ENCODE results near the gene URB1. TPM values are rescaled to one million over a fixed set of nuclear protein-coding genes. Genes with fewer than 3 reads are reported as not detected.

Gene URB1
- total RNA-seq, 1 experiment from 2014 or later: 18.1 TPM

DNA sequence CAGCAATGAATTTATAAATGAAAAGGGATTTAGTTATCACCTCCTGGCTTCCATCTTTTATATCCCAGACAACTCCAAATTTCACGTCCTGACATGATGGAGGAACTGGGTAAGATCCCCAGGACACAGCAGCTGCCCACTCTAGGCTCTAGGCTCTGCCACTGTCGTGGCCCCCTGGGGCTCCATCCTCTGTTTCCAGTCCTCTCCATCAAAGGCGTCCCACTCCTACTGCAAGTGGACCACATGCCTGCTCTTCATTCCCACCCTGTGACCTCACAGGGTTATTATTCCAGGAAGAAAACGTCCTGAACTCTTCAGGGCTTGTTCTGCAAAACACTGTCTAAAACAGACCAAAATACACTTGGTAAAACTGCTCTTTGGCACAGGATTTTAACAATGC, 11.9 kb downstream of the URB1 start:
- no peaks in the 10 kb centered on the region for H3K9me3 ChIP-seq (ENCODE audit: control insufficient read depth, insufficient read depth, low read depth, low read length)
- H3K4me3 ChIP-seq (ENCODE audit: low read depth in 2 of 2, low read length in 2 of 2): no peak overlapping the region
- peaks cover 4% of the 10 kb centered on the region; the same call in 1 of the 2 replicates for H3K4me1 ChIP-seq (ENCODE audit: control insufficient read depth, insufficient read depth, low read length)
- H3K36me3 ChIP-seq (ENCODE audit: control insufficient read depth, insufficient read depth, low read length): peaks cover 15% of the 10 kb centered on the region
- DNase-seq (ENCODE audit: low read depth, low spot score) (no peak), ATAC-seq (no peak)
- TF ChIP-seq TCF7L2 (IDR thresholded peaks at IDR 0.05; ENCODE audit: low read depth, low read length): no peak
- TF ChIP-seq, protein P1, sequence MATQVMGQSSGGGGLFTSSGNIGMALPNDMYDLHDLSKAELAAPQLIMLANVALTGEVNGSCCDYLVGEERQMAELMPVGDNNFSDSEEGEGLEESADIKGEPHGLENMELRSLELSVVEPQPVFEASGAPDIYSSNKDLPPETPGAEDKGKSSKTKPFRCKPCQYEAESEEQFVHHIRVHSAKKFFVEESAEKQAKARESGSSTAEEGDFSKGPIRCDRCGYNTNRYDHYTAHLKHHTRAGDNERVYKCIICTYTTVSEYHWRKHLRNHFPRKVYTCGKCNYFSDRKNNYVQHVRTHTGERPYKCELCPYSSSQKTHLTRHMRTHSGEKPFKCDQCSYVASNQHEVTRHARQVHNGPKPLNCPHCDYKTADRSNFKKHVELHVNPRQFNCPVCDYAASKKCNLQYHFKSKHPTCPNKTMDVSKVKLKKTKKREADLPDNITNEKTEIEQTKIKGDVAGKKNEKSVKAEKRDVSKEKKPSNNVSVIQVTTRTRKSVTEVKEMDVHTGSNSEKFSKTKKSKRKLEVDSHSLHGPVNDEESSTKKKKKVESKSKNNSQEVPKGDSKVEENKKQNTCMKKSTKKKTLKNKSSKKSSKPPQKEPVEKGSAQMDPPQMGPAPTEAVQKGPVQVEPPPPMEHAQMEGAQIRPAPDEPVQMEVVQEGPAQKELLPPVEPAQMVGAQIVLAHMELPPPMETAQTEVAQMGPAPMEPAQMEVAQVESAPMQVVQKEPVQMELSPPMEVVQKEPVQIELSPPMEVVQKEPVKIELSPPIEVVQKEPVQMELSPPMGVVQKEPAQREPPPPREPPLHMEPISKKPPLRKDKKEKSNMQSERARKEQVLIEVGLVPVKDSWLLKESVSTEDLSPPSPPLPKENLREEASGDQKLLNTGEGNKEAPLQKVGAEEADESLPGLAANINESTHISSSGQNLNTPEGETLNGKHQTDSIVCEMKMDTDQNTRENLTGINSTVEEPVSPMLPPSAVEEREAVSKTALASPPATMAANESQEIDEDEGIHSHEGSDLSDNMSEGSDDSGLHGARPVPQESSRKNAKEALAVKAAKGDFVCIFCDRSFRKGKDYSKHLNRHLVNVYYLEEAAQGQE (IDR thresholded peaks at IDR 0.05; ENCODE audit: insufficient read depth in 1 of 2, low read depth in 2 of 2, low read length in 1 of 2): no peak
- TF ChIP-seq POLR2AphosphoS5 (IDR thresholded peaks at IDR 0.05; ENCODE audit: low read depth, low read length): no peak
- no peak for TF ChIP-seq SIN3A (IDR thresholded peaks at IDR 0.05; ENCODE audit: borderline replicate concordance, insufficient read depth, low read depth, low read length)
- TF ChIP-seq, protein P2, sequence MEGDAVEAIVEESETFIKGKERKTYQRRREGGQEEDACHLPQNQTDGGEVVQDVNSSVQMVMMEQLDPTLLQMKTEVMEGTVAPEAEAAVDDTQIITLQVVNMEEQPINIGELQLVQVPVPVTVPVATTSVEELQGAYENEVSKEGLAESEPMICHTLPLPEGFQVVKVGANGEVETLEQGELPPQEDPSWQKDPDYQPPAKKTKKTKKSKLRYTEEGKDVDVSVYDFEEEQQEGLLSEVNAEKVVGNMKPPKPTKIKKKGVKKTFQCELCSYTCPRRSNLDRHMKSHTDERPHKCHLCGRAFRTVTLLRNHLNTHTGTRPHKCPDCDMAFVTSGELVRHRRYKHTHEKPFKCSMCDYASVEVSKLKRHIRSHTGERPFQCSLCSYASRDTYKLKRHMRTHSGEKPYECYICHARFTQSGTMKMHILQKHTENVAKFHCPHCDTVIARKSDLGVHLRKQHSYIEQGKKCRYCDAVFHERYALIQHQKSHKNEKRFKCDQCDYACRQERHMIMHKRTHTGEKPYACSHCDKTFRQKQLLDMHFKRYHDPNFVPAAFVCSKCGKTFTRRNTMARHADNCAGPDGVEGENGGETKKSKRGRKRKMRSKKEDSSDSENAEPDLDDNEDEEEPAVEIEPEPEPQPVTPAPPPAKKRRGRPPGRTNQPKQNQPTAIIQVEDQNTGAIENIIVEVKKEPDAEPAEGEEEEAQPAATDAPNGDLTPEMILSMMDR (IDR thresholded peaks at IDR 0.05): no peak
- no peaks in the 10 kb centered on the region for H3K27me3 ChIP-seq (ENCODE audit: control insufficient read depth, insufficient read depth, low read length)
- H3K27ac ChIP-seq (ENCODE audit: low read length): no peak overlapping the region
- TSS peak; percentile 29 for BruUV-seq (replicated peaks)
- intact Hi-C loops (cut with micrococcal nuclease; ENCODE audit: unreplicated experiment) (no loop called here), in situ Hi-C loops (cut with HindIII; ENCODE audit: low pct_unique_long_range_greater_than_20kb, low sequenced_read_pairs) (no loop called here)
- POLR2A ChIA-PET: no interaction called here
- CTCF ChIA-PET: no interaction called here

DNA sequence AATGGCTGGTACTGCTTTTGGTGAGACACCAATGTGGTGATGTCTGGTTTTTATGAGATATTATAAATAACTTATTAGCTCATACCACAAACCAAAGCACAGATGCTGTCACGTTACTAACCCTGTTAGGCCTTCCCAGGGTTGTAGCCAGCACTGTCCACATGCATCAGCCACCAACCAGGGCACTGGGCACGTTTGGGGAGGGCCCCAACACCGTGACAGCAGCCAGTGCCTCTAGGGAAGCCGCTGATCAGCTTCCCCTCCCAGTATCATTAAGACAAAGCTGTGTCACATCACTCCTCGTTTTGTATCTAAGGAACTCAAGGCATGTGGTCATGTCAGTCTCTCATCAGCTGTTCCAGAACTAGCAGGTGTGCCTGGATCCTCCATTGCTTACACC, 13.9 kb downstream of the URB1 start:
- intact Hi-C loops (cut with micrococcal nuclease; ENCODE audit: unreplicated experiment): no loop called here
- no peaks in the 10 kb centered on the region for H3K9me3 ChIP-seq (ENCODE audit: control insufficient read depth, insufficient read depth, low read depth, low read length)
- H3K27me3 ChIP-seq (ENCODE audit: control insufficient read depth, insufficient read depth, low read length): no peaks in the 10 kb centered on the region
- ATAC-seq (no peak), DNase-seq (ENCODE audit: low read depth, low spot score) (no peak)
- H3K4me3 ChIP-seq (ENCODE audit: low read depth in 2 of 2, low read length in 2 of 2): no peak overlapping the region
- POLR2A ChIA-PET: no interaction called here
- peaks cover 18% of the 10 kb centered on the region for H3K36me3 ChIP-seq (ENCODE audit: control insufficient read depth, insufficient read depth, low read length)
- CTCF ChIA-PET: no interaction called here
- peaks cover 4% of the 10 kb centered on the region; the same call in 1 of the 2 replicates for H3K4me1 ChIP-seq (ENCODE audit: control insufficient read depth, insufficient read depth, low read length)
- BruUV-seq (replicated peaks): no TSS peak
- TF ChIP-seq, protein P1 (IDR thresholded peaks at IDR 0.05; ENCODE audit: insufficient read depth in 1 of 2, low read depth in 2 of 2, low read length in 1 of 2): no peak
- TF ChIP-seq SIN3A (IDR thresholded peaks at IDR 0.05; ENCODE audit: borderline replicate concordance, insufficient read depth, low read depth, low read length) (no peak), POLR2AphosphoS5 (IDR thresholded peaks at IDR 0.05; ENCODE audit: low read depth, low read length) (no peak), TCF7L2 (IDR thresholded peaks at IDR 0.05; ENCODE audit: low read depth, low read length) (no peak)
- TF ChIP-seq, protein P2 (IDR thresholded peaks at IDR 0.05): no peak
- in situ Hi-C loops (cut with HindIII; ENCODE audit: low pct_unique_long_range_greater_than_20kb, low sequenced_read_pairs): no loop called here
- H3K27ac ChIP-seq (ENCODE audit: low read length): no peak overlapping the region
